Measurements from ENCODE around the gene ADAM23. TPM values are rescaled to one million over a fixed set of nuclear protein-coding genes. Genes with fewer than 3 reads are reported as not detected.

The ADAM23 gene
- total RNA-seq, 2 donors from 2014 or later: 7.6 to 34.6 TPM

DNA sequence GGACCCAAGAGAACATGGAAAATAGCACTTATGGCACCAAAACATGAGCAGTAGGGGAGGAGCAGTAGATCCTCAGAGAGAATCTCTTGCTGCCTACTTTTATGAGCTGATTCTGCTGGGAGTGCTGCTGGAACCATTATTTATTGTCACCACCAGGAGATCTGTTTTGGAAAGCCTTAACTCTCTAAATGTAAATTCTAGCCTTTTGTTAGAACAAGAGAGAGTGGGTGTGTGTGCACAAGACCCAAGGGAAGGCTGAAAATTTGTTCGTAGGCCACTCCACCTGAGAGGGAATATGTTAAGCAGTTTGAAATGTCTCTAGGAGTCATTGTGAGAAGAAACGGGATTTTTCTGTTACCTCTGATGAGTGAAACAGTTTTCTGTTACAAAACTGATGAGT is 182.8 kb downstream of the ADAM23 start:
- Histone ChIP-seq H3K9me3 (no peaks in the 10 kb centered on the region), H3K27ac (no peak overlapping the region), H3K4me1 (no peaks in the 10 kb centered on the region), H3K4me3 (no peak overlapping the region), H3K36me3 (no peaks in the 10 kb centered on the region), H3K27me3 (no peaks in the 10 kb centered on the region)
- DNase-seq (ENCODE audit: low spot score): no peak
- no peak for TF ChIP-seq CTCF (IDR thresholded peaks at IDR 0.05)

GRCh38 chr2:206627632-206628031 is 184.3 kb downstream of the ADAM23 start:
- Histone ChIP-seq H3K36me3 (no peaks in the 10 kb centered on the region), H3K4me1 (no peaks in the 10 kb centered on the region), H3K9me3 (no peaks in the 10 kb centered on the region), H3K27ac (no peak overlapping the region), H3K27me3 (no peaks in the 10 kb centered on the region), H3K4me3 (no peak overlapping the region)
- DNase-seq (ENCODE audit: low spot score): no peak
- no peak for TF ChIP-seq CTCF (IDR thresholded peaks at IDR 0.05)

DNA sequence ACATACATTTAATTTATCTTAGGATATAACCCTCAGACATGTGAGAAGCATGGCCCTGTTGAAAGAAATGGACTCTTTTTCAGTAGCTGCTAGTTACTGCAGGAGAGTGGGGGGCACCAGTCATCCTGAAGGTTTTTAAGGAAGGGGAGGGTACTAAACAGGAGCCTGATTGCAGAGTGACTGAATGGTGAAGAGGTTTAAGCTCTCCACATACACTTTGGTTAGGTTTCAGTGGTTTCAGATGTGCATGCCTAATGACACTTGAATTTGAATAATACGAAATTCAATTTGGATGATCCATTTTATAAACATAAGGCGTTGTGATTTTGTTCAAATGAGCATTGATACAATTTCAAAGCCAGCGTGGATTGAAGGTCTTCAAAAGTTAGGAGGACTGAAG is 188.0 kb downstream of the ADAM23 start:
- H3K4me1 ChIP-seq: no peaks in the 10 kb centered on the region
- no peak for DNase-seq (ENCODE audit: low spot score)
- no peak overlapping the region for H3K27ac ChIP-seq
- H3K4me3 ChIP-seq: no peak overlapping the region
- H3K9me3 ChIP-seq: no peaks in the 10 kb centered on the region
- no peaks in the 10 kb centered on the region for H3K27me3 ChIP-seq
- TF ChIP-seq CTCF (IDR thresholded peaks at IDR 0.05): no peak
- no peaks in the 10 kb centered on the region for H3K36me3 ChIP-seq

- H3K27me3 ChIP-seq: no peaks in the 10 kb centered on the region
- no peak for DNase-seq (ENCODE audit: low spot score)
- no peak for TF ChIP-seq CTCF (IDR thresholded peaks at IDR 0.05)
These were observed 191.7 kb downstream of the ADAM23 start for GRCh38 chr2:206635015-206635414.

GRCh38 chr2:206639636-206640035 is 196.3 kb downstream of the ADAM23 start:
- H3K27me3 ChIP-seq: peaks cover 0 to 7% of the 10 kb centered on the region in 2 donors
- no peak for DNase-seq (ENCODE audit: low spot score)
- TF ChIP-seq CTCF (IDR thresholded peaks at IDR 0.05): no peak

More at GRCh38 chr2:206635015-206635414, 191.7 kb downstream of the ADAM23 start:
- Histone ChIP-seq H3K9me3 (no peaks in the 10 kb centered on the region), H3K4me3 (no peak overlapping the region), H3K36me3 (no peaks in the 10 kb centered on the region), H3K27ac (no peak overlapping the region), H3K4me1 (no peaks in the 10 kb centered on the region)

GRCh38 chr2:206641226-206641625 is 197.9 kb downstream of the ADAM23 start:
- Histone ChIP-seq H3K9me3 (no peaks in the 10 kb centered on the region), H3K4me3 (no peak overlapping the region), H3K4me1 (peaks cover 0 to 6% of the 10 kb centered on the region in 2 donors), H3K27ac (no peak overlapping the region), H3K36me3 (no peaks in the 10 kb centered on the region), H3K27me3 (peaks cover 0 to 7% of the 10 kb centered on the region in 2 donors)
- no peak for DNase-seq (ENCODE audit: low spot score)
- no peak for TF ChIP-seq CTCF (IDR thresholded peaks at IDR 0.05)

More at GRCh38 chr2:206639636-206640035, 196.3 kb downstream of the ADAM23 start:
- Histone ChIP-seq H3K27ac (no peak overlapping the region), H3K9me3 (no peaks in the 10 kb centered on the region), H3K36me3 (no peaks in the 10 kb centered on the region), H3K4me3 (no peak overlapping the region), H3K4me1 (peaks cover 0 to 6% of the 10 kb centered on the region in 2 donors)
